Ishikawa (cell line): ENCODE measurements around the gene RBFOX1.

Source experiments
- CREB1 ChIP-seq: IDR thresholded peaks from 2 replicates; pipeline ENCODE4 v1.6.1; 2012; ENCODE audit warnings: low read depth
- EP300 ChIP-seq: IDR thresholded peaks from 2 replicates; pipeline ENCODE4 v1.6.1; 2012; ENCODE audit warnings: borderline replicate concordance
- NFIC ChIP-seq: IDR thresholded peaks from 2 replicates; pipeline ENCODE4 v1.6.1; 2012
- RAD21 ChIP-seq: IDR thresholded peaks from 2 replicates; pipeline ENCODE4 v1.6.1; 2012; ENCODE audit warnings: low read depth
- TAF1 ChIP-seq: IDR thresholded peaks from 2 replicates; pipeline ENCODE4 v1.6.1; 2012; ENCODE audit warnings: low read depth, mild to moderate bottlenecking
- TCF12 ChIP-seq: IDR thresholded peaks from 2 replicates; pipeline ENCODE4 v1.6.1; 2012; ENCODE audit warnings: low read depth
- TF ChIP-seq, protein P1 (sequence below): IDR thresholded peaks from 2 replicates; pipeline ENCODE4 v1.6.1; 2012
- TF ChIP-seq, protein P2 (sequence below): IDR thresholded peaks from 2 replicates; pipeline ENCODE4 v1.6.1; 2012; ENCODE audit warnings: low read depth, mild to moderate bottlenecking

DNA sequence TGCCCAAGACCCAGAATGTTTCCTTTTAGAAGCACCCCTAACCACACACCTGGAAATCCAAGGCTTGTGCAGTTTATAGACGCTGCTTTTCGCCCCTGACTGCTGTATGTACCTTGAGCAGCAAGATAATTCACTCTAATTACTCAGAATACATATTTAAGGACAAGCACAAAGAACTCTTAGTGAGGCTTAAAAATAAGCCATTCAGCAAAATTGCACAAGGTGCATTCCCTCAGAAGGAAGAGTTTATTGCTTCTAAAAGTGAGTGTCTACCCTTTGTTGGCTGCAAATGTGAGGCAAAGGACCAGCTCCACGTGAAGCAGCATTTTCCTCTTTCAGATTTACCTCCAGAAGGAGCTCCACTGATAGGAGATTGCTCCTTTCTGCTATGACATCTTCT lies 208.4 kb downstream of the RBFOX1 start:
- TF ChIP-seq, protein P1, sequence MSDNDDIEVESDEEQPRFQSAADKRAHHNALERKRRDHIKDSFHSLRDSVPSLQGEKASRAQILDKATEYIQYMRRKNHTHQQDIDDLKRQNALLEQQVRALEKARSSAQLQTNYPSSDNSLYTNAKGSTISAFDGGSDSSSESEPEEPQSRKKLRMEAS, result no peak
- TF ChIP-seq NFIC, result no peak
- no peak for TF ChIP-seq EP300
- TF ChIP-seq, protein P2, sequence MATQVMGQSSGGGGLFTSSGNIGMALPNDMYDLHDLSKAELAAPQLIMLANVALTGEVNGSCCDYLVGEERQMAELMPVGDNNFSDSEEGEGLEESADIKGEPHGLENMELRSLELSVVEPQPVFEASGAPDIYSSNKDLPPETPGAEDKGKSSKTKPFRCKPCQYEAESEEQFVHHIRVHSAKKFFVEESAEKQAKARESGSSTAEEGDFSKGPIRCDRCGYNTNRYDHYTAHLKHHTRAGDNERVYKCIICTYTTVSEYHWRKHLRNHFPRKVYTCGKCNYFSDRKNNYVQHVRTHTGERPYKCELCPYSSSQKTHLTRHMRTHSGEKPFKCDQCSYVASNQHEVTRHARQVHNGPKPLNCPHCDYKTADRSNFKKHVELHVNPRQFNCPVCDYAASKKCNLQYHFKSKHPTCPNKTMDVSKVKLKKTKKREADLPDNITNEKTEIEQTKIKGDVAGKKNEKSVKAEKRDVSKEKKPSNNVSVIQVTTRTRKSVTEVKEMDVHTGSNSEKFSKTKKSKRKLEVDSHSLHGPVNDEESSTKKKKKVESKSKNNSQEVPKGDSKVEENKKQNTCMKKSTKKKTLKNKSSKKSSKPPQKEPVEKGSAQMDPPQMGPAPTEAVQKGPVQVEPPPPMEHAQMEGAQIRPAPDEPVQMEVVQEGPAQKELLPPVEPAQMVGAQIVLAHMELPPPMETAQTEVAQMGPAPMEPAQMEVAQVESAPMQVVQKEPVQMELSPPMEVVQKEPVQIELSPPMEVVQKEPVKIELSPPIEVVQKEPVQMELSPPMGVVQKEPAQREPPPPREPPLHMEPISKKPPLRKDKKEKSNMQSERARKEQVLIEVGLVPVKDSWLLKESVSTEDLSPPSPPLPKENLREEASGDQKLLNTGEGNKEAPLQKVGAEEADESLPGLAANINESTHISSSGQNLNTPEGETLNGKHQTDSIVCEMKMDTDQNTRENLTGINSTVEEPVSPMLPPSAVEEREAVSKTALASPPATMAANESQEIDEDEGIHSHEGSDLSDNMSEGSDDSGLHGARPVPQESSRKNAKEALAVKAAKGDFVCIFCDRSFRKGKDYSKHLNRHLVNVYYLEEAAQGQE, result no peak
- no peak for TF ChIP-seq TCF12
- TF ChIP-seq TAF1, result no peak
- no peak for TF ChIP-seq RAD21
- TF ChIP-seq CREB1, result no peak
